22Rv1 (cell line): Measurements from ENCODE around the gene ZFHX3.

Experiments
- ZFX ChIP-seq: fragments of 450-650 bp; IDR thresholded peaks from 2 replicates; pipeline ENCODE4 v1.6.1; 2017; ENCODE audit warnings: antibody characterized with exemption, borderline replicate concordance
- TF ChIP-seq, protein P1 (sequence below): fragments of 450-650 bp; IDR thresholded peaks from 2 replicates; pipeline ENCODE4 v1.5.1; 2017; ENCODE audit warnings: mild to moderate bottlenecking

DNA sequence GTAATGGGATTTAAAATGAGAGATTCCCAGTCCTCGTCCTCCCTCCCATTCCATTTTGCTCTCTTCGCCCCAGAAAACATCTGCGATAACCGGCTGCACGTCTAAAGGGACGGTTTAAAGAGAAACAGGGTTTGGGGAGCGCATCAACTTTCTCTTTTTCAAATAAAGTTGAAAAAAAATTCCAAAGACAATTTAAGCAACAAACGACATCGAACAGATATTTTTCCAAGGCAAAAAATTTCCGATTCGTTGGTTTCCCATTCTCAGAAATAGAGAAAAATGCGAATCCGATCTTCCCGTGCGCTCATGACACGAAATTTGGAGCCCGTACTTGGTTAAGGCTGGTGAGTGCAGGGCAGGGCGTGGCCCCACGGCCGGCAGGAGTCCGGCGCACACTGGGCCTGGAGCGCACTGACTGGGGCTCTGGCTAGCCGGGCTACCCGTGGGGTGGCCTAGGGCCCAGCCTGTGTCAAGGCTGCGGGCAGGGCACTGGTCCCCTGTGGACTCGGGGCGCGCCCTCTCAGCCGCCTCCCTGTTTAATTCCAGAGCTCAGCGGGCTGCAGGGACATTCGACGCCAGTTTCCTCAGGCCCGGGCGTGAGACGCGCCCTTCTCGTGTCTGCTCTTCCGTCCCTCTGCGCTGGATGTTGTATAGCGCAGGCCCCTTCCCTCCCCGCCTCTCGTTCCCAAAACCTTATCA is 17.9 kb upstream of the ZFHX3 start:
- TF ChIP-seq, protein P1, sequence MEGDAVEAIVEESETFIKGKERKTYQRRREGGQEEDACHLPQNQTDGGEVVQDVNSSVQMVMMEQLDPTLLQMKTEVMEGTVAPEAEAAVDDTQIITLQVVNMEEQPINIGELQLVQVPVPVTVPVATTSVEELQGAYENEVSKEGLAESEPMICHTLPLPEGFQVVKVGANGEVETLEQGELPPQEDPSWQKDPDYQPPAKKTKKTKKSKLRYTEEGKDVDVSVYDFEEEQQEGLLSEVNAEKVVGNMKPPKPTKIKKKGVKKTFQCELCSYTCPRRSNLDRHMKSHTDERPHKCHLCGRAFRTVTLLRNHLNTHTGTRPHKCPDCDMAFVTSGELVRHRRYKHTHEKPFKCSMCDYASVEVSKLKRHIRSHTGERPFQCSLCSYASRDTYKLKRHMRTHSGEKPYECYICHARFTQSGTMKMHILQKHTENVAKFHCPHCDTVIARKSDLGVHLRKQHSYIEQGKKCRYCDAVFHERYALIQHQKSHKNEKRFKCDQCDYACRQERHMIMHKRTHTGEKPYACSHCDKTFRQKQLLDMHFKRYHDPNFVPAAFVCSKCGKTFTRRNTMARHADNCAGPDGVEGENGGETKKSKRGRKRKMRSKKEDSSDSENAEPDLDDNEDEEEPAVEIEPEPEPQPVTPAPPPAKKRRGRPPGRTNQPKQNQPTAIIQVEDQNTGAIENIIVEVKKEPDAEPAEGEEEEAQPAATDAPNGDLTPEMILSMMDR: no peak
- TF ChIP-seq ZFX: no peak
